Spleen (tissue), 7 donors: ENCODE measurements around the gene ZRANB1.

ENCODE experiments used
- CTCF ChIP-seq, 11 experiments: fragments of 200-600 bp in 7 of 11; fragments of 450-650 bp in 4 of 11; sonication (generic) in 4 of 11; IDR thresholded peaks in 8 of 11; conservative IDR thresholded peaks in 3 of 11; 1 replicate in 7 of 11; 2 replicates in 4 of 11; pipeline versions ENCODE4 v1.4.0 to v1.8.0; 2016 to 2021; ENCODE audit warnings: antibody characterized with exemption in 11 of 11, inconsistent platforms in 4 of 11, mild to moderate bottlenecking in 1 of 11
- POLR2A ChIP-seq, 3 donors: fragments of 450-650 bp; IDR thresholded peaks; one replicate each; pipeline ENCODE4 v1.5.1; 2017; ENCODE audit warnings: antibody characterized with exemption in 3 of 3, mild to moderate bottlenecking in 1 of 3
- POLR2AphosphoS5 ChIP-seq, 3 donors: sonication (generic); formaldehyde crosslinking; IDR thresholded peaks; one replicate each; pipeline ENCODE4 v1.5.1; 2017; ENCODE audit warnings: antibody characterized with exemption in 3 of 3
- donor health status: DM: no; HTN: no; CAD: no; lungs with moderate emphysema.
- donor health status: DM: no; HTN: no; CAD: no.
- donor health status: DM: no; HTN: no; CAD: no.

DNA sequence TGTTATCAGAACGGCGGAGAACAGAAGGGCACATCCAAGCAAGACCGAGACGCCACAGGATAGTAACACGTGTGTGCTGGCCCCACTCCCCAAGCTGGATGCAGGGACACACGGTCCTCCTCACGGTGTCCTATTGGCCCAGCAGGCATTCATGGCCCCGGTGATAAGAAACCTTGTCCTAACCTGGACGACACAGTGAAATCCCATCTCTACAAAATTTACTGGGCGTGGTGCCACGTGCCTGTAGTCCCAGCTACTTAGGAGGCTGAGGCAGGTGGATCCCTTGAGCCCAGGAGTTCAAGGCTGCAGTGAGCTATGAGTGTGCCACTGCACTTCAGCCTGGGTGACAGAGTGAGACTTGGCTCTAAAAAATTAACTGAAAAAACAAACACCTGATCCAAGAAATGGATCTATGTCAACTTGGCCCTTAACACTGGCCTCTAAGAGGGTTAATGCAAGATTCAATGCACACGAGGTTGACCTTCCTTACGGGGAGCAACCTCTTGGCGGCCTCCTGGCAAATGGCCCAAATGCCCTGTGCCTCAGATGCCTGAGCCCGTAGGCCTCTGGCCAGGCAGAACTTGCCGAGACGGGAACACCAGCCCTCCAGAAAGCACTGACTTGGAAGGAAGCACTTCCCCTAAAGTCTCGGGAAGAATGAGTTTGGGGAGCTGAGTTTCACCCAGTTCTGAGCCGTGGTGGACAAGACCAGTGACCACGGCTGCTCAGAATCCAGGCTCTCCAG lies 72.3 kb downstream of the ZRANB1 start:
- no peak for TF ChIP-seq CTCF (IDR thresholded peaks at IDR 0.05 in 8 of 11, conservative IDR thresholded peaks at IDR 0.05 in 3 of 11)
- no peak for TF ChIP-seq POLR2A (IDR thresholded peaks at IDR 0.05)
- TF ChIP-seq POLR2AphosphoS5 (IDR thresholded peaks at IDR 0.05) = peak in 1 of 3 donors; percentile 36
